ENCODE measurements around the gene BTBD9.

BTBD9 gene

GRCh38 chr6:38153798-38154345 is 485.9 kb downstream of the BTBD9 start:
- Histone ChIP-seq H3K4me3 (no peak overlapping the region), H3K9ac (ENCODE audit: insufficient read length) (no peak overlapping the region), H3K9me3 (ENCODE audit: low read depth, low read length) (no peaks in the 10 kb centered on the region), H3K36me3 (ENCODE audit: insufficient read depth, low read length) (peaks cover 5% of the 10 kb centered on the region; the same call in 1 of the 2 replicates), H3K27ac (0 out of 2 replicates have a peak overlapping the region, but pooled peaks have one; percentile 36)
- no peak for DNase-seq (ENCODE audit: low read depth, low spot score)
- TF ChIP-seq FOXP2 (optimal IDR thresholded peaks at IDR 0.05; ENCODE audit: control extremely low read depth, extremely low read length, insufficient read depth) (no peak), EZH2 (IDR thresholded peaks at IDR 0.05) (no peak), POLR2AphosphoS5 (IDR thresholded peaks at IDR 0.05; ENCODE audit: borderline replicate concordance, low read depth, low read length) (no peak)

- H3K9me3 ChIP-seq (ENCODE audit: low read depth, low read length): no peaks in the 10 kb centered on the region
- H3K9ac ChIP-seq (ENCODE audit: insufficient read length): no peak overlapping the region
- no peak for TF ChIP-seq EZH2 (IDR thresholded peaks at IDR 0.05)
- TF ChIP-seq POLR2AphosphoS5 (IDR thresholded peaks at IDR 0.05; ENCODE audit: borderline replicate concordance, low read depth, low read length): no peak
- TF ChIP-seq FOXP2 (optimal IDR thresholded peaks at IDR 0.05; ENCODE audit: control extremely low read depth, extremely low read length, insufficient read depth): no peak
- H3K36me3 ChIP-seq (ENCODE audit: insufficient read depth, low read length): peaks cover 5% of the 10 kb centered on the region; the same call in 1 of the 2 replicates
- no peak overlapping the region for H3K4me3 ChIP-seq
- no peak for DNase-seq (ENCODE audit: low read depth, low spot score)
- peak overlapping the region; percentile 25; the same call in 1 of the 2 replicates for H3K27ac ChIP-seq
Observed at GRCh38 chr6:38153076-38153797, 486.5 kb downstream of the BTBD9 start.

- DNase-seq (ENCODE audit: low read depth, low spot score): no peak
- Histone ChIP-seq H3K27ac (no peak overlapping the region), H3K9ac (ENCODE audit: insufficient read length) (no peak overlapping the region), H3K4me3 (no peak overlapping the region), H3K9me3 (ENCODE audit: low read depth, low read length) (no peaks in the 10 kb centered on the region), H3K36me3 (ENCODE audit: insufficient read depth, low read length) (peaks cover 5% of the 10 kb centered on the region; the same call in 1 of the 2 replicates)
- TF ChIP-seq POLR2AphosphoS5 (IDR thresholded peaks at IDR 0.05; ENCODE audit: borderline replicate concordance, low read depth, low read length) (no peak), EZH2 (IDR thresholded peaks at IDR 0.05) (no peak), FOXP2 (optimal IDR thresholded peaks at IDR 0.05; ENCODE audit: control extremely low read depth, extremely low read length, insufficient read depth) (no peak)
Observed at GRCh38 chr6:38152620-38153019, 487.1 kb downstream of the BTBD9 start.

DNA sequence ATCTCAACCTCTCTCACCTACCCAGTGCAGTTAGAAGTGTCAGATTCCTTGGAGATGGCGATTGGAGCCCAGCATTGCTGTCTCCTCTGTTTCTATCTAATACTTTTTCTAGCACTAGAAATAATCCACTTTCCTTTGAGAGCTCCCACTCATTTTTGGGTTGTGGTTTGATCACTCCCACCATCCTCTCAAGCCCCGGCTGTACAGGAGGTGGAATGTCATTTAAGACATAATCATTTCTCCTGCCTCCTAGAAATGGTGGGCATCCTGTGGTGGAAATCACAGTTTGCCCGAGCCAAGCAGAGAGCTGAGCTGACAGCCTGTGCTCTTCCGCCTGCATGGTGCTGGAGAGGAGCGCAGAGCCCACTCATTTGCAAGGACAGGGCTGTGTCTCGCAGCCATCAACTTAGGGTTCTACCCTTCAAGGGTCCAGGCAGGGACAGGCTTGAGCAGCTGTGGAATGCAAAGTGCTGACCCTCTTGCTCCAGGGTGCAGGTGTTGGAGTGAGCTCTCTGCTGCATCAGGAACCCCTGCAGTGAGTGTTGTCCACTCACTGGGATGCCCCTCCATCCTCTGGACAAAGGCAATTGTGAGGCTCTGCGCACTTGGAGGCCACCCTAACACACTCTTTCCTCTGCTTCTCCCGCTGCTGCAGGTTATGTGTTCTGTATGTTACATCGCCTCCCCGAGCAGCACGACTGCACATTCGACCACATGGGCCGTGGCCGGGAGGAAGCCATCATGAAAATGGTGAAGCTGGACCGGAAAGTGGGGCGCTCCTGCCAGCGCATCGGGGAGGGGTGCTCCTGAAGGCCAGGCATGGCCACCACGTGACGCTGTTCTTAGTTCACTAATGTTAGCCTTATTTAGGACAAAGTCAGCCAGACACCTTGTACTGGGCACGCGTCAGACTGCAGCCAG is 487.9 kb downstream of the BTBD9 start:
- Histone ChIP-seq H3K9ac (ENCODE audit: insufficient read length) (no peak overlapping the region), H3K4me3 (no peak overlapping the region), H3K27ac (no peak overlapping the region), H3K9me3 (ENCODE audit: low read depth, low read length) (no peaks in the 10 kb centered on the region), H3K36me3 (ENCODE audit: insufficient read depth, low read length) (peaks cover 5% of the 10 kb centered on the region; the same call in 1 of the 2 replicates)
- DNase-seq (ENCODE audit: low read depth, low spot score): no peak
- no peak for TF ChIP-seq EZH2 (IDR thresholded peaks at IDR 0.05)
- no peak for TF ChIP-seq POLR2AphosphoS5 (IDR thresholded peaks at IDR 0.05; ENCODE audit: borderline replicate concordance, low read depth, low read length)
- TF ChIP-seq FOXP2 (optimal IDR thresholded peaks at IDR 0.05; ENCODE audit: control extremely low read depth, extremely low read length, insufficient read depth): no peak

GRCh38 chr6:38150681-38151296 is 488.9 kb downstream of the BTBD9 start:
- H3K9me3 ChIP-seq (ENCODE audit: low read depth, low read length): no peaks in the 10 kb centered on the region
- H3K4me3 ChIP-seq: no peak overlapping the region
- TF ChIP-seq FOXP2 (optimal IDR thresholded peaks at IDR 0.05; ENCODE audit: control extremely low read depth, extremely low read length, insufficient read depth) (no peak), POLR2AphosphoS5 (IDR thresholded peaks at IDR 0.05; ENCODE audit: borderline replicate concordance, low read depth, low read length) (no peak), EZH2 (IDR thresholded peaks at IDR 0.05) (no peak)
- H3K27ac ChIP-seq: no peak overlapping the region
- DNase-seq (ENCODE audit: low read depth, low spot score): no peak
- peaks cover 5% of the 10 kb centered on the region; the same call in 1 of the 2 replicates for H3K36me3 ChIP-seq (ENCODE audit: insufficient read depth, low read length)
- no peak overlapping the region for H3K9ac ChIP-seq (ENCODE audit: insufficient read length)

DNA sequence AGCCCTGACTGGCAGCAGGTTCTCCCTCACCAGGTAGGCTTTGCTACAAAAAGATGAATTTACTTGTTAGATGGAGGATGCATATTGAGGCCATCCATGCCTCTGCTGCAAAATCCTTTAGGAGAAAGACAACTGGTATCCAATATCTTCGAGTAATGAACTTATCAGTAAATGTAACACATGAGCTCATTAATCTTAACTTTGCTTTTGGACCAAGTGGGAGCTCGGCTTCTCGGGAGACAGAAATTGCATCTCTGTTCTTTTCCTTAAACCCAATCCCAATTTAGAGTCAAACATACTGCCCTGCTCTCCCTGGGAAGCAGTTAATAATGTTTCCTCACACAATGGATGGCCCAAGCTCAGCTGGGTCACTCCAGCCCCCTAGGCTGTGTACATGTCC is 489.7 kb downstream of the BTBD9 start:
- Histone ChIP-seq H3K9ac (ENCODE audit: insufficient read length) (no peak overlapping the region), H3K4me3 (no peak overlapping the region), H3K9me3 (ENCODE audit: low read depth, low read length) (no peaks in the 10 kb centered on the region), H3K36me3 (ENCODE audit: insufficient read depth, low read length) (peaks cover 5% of the 10 kb centered on the region; the same call in 1 of the 2 replicates), H3K27ac (no peak overlapping the region)
- TF ChIP-seq POLR2AphosphoS5 (IDR thresholded peaks at IDR 0.05; ENCODE audit: borderline replicate concordance, low read depth, low read length): no peak
- no peak for TF ChIP-seq EZH2 (IDR thresholded peaks at IDR 0.05)
- TF ChIP-seq FOXP2 (optimal IDR thresholded peaks at IDR 0.05; ENCODE audit: control extremely low read depth, extremely low read length, insufficient read depth): no peak
- DNase-seq (ENCODE audit: low read depth, low spot score): no peak

- H3K27ac ChIP-seq: no peak overlapping the region
- DNase-seq (ENCODE audit: low read depth, low spot score): no peak
- peaks cover 5% of the 10 kb centered on the region; the same call in 1 of the 2 replicates for H3K36me3 ChIP-seq (ENCODE audit: insufficient read depth, low read length)
Observed at GRCh38 chr6:38149531-38149930, 490.2 kb downstream of the BTBD9 start.

More at GRCh38 chr6:38149531-38149930, 490.2 kb downstream of the BTBD9 start:
- no peak overlapping the region for H3K9ac ChIP-seq (ENCODE audit: insufficient read length)
- H3K4me3 ChIP-seq: no peak overlapping the region
- TF ChIP-seq FOXP2 (optimal IDR thresholded peaks at IDR 0.05; ENCODE audit: control extremely low read depth, extremely low read length, insufficient read depth) (no peak), EZH2 (IDR thresholded peaks at IDR 0.05) (no peak), POLR2AphosphoS5 (IDR thresholded peaks at IDR 0.05; ENCODE audit: borderline replicate concordance, low read depth, low read length) (no peak)
- H3K9me3 ChIP-seq (ENCODE audit: low read depth, low read length): no peaks in the 10 kb centered on the region
